Measurements from ENCODE around the gene EMC8. TPM values are rescaled to one million over a fixed set of nuclear protein-coding genes. Genes with fewer than 3 reads are reported as not detected.

Gene EMC8
- total RNA-seq, 1 donor from 2014 or later: 21.9 TPM

DNA sequence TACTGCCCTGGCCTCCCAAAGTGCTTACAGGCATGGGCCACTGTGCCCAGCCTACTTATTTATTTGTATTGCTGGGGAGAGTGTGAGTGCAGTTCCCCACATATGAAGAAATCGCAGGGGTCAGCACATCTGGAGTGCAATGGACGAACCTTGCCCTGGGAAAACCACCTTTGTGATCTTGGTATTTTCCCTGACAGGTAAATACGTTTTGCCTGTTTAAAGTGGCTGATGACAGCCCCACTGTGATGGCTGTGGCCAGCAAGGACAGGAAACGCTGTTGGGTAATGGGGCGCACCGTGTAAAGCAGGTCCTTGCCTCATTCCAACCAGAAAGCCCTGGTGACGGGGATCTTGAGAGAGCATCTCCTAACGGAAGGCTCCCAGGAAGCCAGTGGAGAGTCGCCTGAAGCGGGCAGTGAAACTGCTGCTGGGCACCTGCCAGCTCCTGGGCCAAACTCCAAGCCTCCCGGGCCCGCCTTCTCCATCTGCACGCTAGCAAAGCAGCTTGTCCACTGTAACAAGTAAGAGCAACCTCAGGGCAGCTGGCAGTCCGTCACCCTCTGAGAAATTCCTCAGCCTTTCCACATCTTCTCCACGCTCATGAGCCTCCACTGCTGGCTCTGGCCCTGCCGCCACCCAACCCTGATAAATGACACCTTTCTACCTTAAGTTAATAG, 17.5 kb downstream of the EMC8 start:
- DNase-seq: peak; percentile 67
- Histone ChIP-seq H3K27ac (no peak overlapping the region), H3K36me3 (peaks cover 66% of the 10 kb centered on the region), H3K4me1 (peaks cover 15% of the 10 kb centered on the region), H3K9me3 (no peaks in the 10 kb centered on the region), H3K27me3 (ENCODE audit: low read depth) (no peaks in the 10 kb centered on the region), H3K4me3 (no peak overlapping the region)
- peak; percentile 48 to 62 for ATAC-seq
- intact Hi-C loops (cut with DNase I): no loop called here
- TF ChIP-seq, protein P1, sequence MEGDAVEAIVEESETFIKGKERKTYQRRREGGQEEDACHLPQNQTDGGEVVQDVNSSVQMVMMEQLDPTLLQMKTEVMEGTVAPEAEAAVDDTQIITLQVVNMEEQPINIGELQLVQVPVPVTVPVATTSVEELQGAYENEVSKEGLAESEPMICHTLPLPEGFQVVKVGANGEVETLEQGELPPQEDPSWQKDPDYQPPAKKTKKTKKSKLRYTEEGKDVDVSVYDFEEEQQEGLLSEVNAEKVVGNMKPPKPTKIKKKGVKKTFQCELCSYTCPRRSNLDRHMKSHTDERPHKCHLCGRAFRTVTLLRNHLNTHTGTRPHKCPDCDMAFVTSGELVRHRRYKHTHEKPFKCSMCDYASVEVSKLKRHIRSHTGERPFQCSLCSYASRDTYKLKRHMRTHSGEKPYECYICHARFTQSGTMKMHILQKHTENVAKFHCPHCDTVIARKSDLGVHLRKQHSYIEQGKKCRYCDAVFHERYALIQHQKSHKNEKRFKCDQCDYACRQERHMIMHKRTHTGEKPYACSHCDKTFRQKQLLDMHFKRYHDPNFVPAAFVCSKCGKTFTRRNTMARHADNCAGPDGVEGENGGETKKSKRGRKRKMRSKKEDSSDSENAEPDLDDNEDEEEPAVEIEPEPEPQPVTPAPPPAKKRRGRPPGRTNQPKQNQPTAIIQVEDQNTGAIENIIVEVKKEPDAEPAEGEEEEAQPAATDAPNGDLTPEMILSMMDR (IDR thresholded peaks at IDR 0.05): no peak

DNA sequence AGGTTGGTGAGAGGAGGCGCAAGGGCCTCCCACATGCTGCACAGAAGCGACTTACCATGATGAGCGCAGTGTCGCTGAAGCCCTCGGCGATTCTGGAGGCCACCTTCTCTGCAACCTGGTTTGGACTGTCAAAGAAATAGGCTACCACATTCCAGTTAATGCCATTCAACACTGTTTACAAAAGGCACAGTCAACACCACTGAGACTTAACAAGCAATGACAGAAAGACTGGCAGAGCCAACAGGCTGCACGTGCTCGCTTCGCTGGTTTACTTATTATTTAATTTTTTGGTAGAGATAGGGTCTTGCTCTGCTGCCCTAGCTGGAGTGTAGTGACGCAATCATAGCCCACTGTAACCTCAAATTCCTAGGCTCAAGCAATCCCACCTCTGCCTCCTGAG, 18.2 kb downstream of the EMC8 start:
- intact Hi-C loops (cut with DNase I): no loop called here
- H3K36me3 ChIP-seq: peaks cover 61% of the 10 kb centered on the region
- H3K27me3 ChIP-seq (ENCODE audit: low read depth): no peaks in the 10 kb centered on the region
- H3K27ac ChIP-seq: no peak overlapping the region
- peaks cover 15% of the 10 kb centered on the region for H3K4me1 ChIP-seq
- ATAC-seq (no peak), DNase-seq (no peak)
- no peak overlapping the region for H3K4me3 ChIP-seq
- H3K9me3 ChIP-seq: no peaks in the 10 kb centered on the region
- TF ChIP-seq, protein P1 (IDR thresholded peaks at IDR 0.05): no peak

DNA sequence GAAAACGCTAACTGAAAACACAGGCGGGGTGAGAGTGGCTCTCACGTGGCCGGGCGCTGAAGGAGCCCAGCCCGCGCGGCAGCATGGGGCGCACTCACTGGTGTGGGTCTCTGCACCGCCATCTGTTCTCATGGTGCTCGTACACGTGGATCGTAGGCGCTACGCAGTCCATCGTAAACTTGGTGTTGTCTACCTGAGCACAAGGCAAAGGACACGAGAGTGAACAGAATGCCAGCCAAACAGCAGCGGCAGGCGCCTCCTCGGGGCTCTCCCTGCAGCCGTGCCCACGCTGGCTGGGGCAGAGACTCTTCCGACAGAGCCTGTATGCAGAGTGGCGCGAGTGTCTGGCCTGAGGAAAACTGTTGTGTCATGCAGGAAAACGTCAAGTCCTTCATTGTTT, 19.1 kb downstream of the EMC8 start:
- peaks cover 63% of the 10 kb centered on the region for H3K36me3 ChIP-seq
- no peak for ATAC-seq
- intact Hi-C loops (cut with DNase I): no loop called here

DNA sequence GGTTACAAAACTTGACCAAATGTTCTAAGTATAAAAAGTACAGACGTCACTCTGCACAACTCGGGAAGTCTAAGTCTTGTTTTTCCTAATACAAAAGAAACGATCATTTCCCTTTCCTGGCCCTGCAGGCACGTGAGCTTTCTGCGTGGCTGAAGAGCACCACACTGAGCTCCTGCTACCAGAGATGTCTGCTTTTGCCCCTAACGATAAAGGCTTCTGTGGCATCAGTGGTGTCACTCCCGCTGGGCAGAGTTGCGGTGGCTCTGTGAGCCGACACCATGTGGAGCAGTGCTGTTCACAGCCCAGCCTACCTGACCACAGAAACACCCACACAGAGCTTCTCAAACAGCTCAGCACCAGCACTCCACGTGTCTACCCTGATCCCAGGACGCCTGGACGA, 20.5 kb downstream of the EMC8 start:
- Histone ChIP-seq H3K27me3 (ENCODE audit: low read depth) (no peaks in the 10 kb centered on the region), H3K4me3 (no peak overlapping the region), H3K9me3 (no peaks in the 10 kb centered on the region), H3K4me1 (peaks cover 15% of the 10 kb centered on the region), H3K36me3 (peaks cover 58% of the 10 kb centered on the region), H3K27ac (no peak overlapping the region)
- DNase-seq (no peak), ATAC-seq (no peak)
- intact Hi-C loops (cut with DNase I): no loop called here
- TF ChIP-seq, protein P1 (IDR thresholded peaks at IDR 0.05): no peak

More for the DNA sequence above, 19.1 kb downstream of the EMC8 start:
- Histone ChIP-seq H3K9me3 (no peaks in the 10 kb centered on the region), H3K27ac (no peak overlapping the region), H3K4me1 (peaks cover 15% of the 10 kb centered on the region), H3K27me3 (ENCODE audit: low read depth) (no peaks in the 10 kb centered on the region), H3K4me3 (no peak overlapping the region)
- DNase-seq: no peak
- TF ChIP-seq, protein P1 (IDR thresholded peaks at IDR 0.05): no peak

DNA sequence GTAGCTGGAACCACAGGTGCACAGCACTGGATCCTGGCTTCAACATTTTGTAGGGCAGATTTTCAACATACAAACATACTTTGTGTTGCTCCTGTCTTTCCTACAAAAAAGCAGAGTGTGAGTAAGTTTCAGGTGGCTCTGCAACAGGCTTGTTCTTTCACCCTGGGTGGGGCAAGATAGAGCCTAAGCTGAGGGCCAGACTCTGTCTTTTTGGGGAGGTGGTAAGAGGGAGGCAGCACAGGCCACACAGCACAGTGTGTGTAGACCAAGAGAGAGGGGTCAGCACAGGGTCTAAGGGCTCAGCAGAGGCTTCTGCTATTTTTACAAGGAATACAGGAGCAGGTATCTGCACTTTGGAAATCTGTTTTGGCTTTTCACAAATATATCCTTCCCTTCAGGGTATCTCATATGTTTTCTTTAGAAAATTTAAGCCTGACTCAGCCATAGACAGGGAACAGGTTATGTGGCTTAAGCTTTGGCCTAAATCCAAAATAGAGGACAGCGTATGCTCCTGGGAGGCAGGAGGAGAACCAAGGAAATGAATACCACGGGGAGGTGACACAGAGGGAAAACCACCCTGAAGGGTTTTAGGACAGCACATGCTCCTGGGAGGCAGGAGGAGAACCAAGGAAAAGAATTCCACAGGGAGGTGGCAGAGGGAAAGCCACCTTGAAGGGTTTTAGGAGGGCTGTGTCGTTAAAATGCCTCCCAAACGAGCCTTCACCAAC, 21.6 kb downstream of the EMC8 start:
- intact Hi-C loops (cut with DNase I): no loop called here
- DNase-seq (no peak), ATAC-seq (no peak)
- TF ChIP-seq, protein P1 (IDR thresholded peaks at IDR 0.05): no peak
- Histone ChIP-seq H3K9me3 (no peaks in the 10 kb centered on the region), H3K4me3 (no peak overlapping the region), H3K27me3 (ENCODE audit: low read depth) (no peaks in the 10 kb centered on the region), H3K4me1 (peaks cover 13% of the 10 kb centered on the region), H3K27ac (no peak overlapping the region), H3K36me3 (peaks cover 58% of the 10 kb centered on the region)

All from lower lobe of right lung (tissue), 2 donors.